Loucy (cell line): ENCODE data around the gene GPRC5A.

Experiments used
- H2AFZ ChIP-seq: fragments of 200-600 bp; sonication (generic); 2 replicates; pipeline ENCODE4 v1.6.0; 2016; ENCODE audit warnings: antibody characterized with exemption, mild to moderate bottlenecking, low read length, moderate library complexity
- H3F3A ChIP-seq: fragments of 200-600 bp; 2 replicates; pipeline ENCODE4 v1.6.0; 2016; ENCODE audit warnings: antibody characterized with exemption, low read depth, mild to moderate bottlenecking
- H3K27me3 ChIP-seq: fragments of 200-600 bp; sonication (generic); 2 replicates; pipeline ENCODE4 v1.6.1; 2014; ENCODE audit warnings: low read length, mild to moderate bottlenecking; ENCODE audit not compliant: insufficient read depth, poor library complexity, severe bottlenecking
- H3K36me3 ChIP-seq: fragments of 200-600 bp; sonication (generic); 2 replicates; pipeline ENCODE4 v1.6.1; 2016; ENCODE audit warnings: low read length; ENCODE audit not compliant: insufficient read depth
- H3K4me1 ChIP-seq: fragments of 200-600 bp; sonication (generic); 2 replicates; pipeline ENCODE4 v1.5.1; 2014; ENCODE audit warnings: low read length, mild to moderate bottlenecking; ENCODE audit not compliant: insufficient read depth, poor library complexity, severe bottlenecking
- H3K4me2 ChIP-seq: fragments of 200-600 bp; sonication (generic); 2 replicates; pipeline ENCODE4 v1.6.0; 2014; ENCODE audit warnings: antibody characterized with exemption, low read length, low read depth, mild to moderate bottlenecking; ENCODE audit not compliant: poor library complexity, severe bottlenecking
- H3K4me3 ChIP-seq: fragments of 200-600 bp; sonication (generic); 2 replicates; pipeline ENCODE4 v1.5.1; 2014; ENCODE audit warnings: low read length, mild to moderate bottlenecking, mixed read lengths; ENCODE audit not compliant: poor library complexity, severe bottlenecking
- H3K79me2 ChIP-seq: fragments of 200-600 bp; sonication (generic); 2 replicates; pipeline ENCODE4 v1.6.1; 2014; ENCODE audit warnings: low read length; ENCODE audit not compliant: insufficient read depth
- H3K9ac ChIP-seq: fragments of 200-600 bp; sonication (generic); 2 replicates; pipeline ENCODE4 v1.6.0; 2014; ENCODE audit warnings: mild to moderate bottlenecking, low read depth, low read length, moderate library complexity; ENCODE audit not compliant: poor library complexity, severe bottlenecking
- H3K9me2 ChIP-seq: fragments of 200-600 bp; sonication (generic); replicated peaks from 2 replicates; pipeline ENCODE4 v1.6.1; 2016; ENCODE audit warnings: low read depth, low read length, mixed read lengths
- H3K9me3 ChIP-seq: fragments of 200-600 bp; sonication (generic); 2 replicates; pipeline ENCODE4 v1.6.1; 2014; ENCODE audit warnings: mild to moderate bottlenecking, antibody characterized with exemption, low read length, low read depth; ENCODE audit not compliant: insufficient read depth
- H4K20me1 ChIP-seq: fragments of 200-600 bp; sonication (generic); 2 replicates; pipeline ENCODE4 v1.6.0; 2014; ENCODE audit warnings: antibody characterized with exemption, low read length, mild to moderate bottlenecking; ENCODE audit not compliant: insufficient read depth, poor library complexity, severe bottlenecking
- EZH2phosphoT487 ChIP-seq: fragments of 200-600 bp; IDR thresholded peaks from 2 replicates; pipeline ENCODE4 v1.6.1; 2018; ENCODE audit warnings: antibody characterized with exemption, mild to moderate bottlenecking, moderate library complexity, borderline replicate concordance
- TF ChIP-seq, protein P1 (sequence below): fragments of 200-600 bp; sonication (generic); conservative IDR thresholded peaks from 2 replicates; pipeline ENCODE4 v1.5.1; 2014; ENCODE audit warnings: mild to moderate bottlenecking, antibody characterized with exemption, low read length

Gene GPRC5A

DNA sequence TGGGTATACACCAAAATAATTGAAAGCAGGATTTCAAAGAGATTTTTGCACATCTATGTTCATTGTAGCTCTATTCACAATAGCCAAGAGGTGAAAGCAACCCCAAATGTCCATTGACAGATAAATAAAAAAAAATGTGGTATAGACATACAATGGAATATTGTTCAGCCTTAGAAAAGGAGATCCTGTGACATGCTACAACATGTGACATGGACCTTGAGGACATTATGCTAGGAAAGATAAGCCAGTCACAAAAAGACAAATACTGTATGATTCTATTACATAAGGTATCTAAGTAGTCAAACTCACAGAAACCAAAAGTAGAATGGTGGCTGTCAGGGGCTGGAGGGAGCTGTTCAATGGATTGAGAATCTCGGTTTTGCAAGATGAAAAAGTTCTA, 48.5 kb downstream of the GPRC5A start:
- peaks cover 13% of the 10 kb centered on the region for H3K4me1 ChIP-seq
- H3K4me3 ChIP-seq = no peak overlapping the region
- no peaks in the 10 kb centered on the region for H3K9me3 ChIP-seq
- no peak overlapping the region for H3K4me2 ChIP-seq
- H3K79me2 ChIP-seq = no peaks in the 10 kb centered on the region
- TF ChIP-seq, protein P1, sequence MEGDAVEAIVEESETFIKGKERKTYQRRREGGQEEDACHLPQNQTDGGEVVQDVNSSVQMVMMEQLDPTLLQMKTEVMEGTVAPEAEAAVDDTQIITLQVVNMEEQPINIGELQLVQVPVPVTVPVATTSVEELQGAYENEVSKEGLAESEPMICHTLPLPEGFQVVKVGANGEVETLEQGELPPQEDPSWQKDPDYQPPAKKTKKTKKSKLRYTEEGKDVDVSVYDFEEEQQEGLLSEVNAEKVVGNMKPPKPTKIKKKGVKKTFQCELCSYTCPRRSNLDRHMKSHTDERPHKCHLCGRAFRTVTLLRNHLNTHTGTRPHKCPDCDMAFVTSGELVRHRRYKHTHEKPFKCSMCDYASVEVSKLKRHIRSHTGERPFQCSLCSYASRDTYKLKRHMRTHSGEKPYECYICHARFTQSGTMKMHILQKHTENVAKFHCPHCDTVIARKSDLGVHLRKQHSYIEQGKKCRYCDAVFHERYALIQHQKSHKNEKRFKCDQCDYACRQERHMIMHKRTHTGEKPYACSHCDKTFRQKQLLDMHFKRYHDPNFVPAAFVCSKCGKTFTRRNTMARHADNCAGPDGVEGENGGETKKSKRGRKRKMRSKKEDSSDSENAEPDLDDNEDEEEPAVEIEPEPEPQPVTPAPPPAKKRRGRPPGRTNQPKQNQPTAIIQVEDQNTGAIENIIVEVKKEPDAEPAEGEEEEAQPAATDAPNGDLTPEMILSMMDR = no peak
- no peak for TF ChIP-seq EZH2phosphoT487
- H3K36me3 ChIP-seq = no peaks in the 10 kb centered on the region
- no peaks in the 10 kb centered on the region for H4K20me1 ChIP-seq
- no peaks in the 10 kb centered on the region for H3K27me3 ChIP-seq
- no peak overlapping the region for H3K9ac ChIP-seq
- no peaks in the 10 kb centered on the region for H3F3A ChIP-seq
- no peaks in the 10 kb centered on the region for H3K9me2 ChIP-seq
- H2AFZ ChIP-seq = no peak overlapping the region

DNA sequence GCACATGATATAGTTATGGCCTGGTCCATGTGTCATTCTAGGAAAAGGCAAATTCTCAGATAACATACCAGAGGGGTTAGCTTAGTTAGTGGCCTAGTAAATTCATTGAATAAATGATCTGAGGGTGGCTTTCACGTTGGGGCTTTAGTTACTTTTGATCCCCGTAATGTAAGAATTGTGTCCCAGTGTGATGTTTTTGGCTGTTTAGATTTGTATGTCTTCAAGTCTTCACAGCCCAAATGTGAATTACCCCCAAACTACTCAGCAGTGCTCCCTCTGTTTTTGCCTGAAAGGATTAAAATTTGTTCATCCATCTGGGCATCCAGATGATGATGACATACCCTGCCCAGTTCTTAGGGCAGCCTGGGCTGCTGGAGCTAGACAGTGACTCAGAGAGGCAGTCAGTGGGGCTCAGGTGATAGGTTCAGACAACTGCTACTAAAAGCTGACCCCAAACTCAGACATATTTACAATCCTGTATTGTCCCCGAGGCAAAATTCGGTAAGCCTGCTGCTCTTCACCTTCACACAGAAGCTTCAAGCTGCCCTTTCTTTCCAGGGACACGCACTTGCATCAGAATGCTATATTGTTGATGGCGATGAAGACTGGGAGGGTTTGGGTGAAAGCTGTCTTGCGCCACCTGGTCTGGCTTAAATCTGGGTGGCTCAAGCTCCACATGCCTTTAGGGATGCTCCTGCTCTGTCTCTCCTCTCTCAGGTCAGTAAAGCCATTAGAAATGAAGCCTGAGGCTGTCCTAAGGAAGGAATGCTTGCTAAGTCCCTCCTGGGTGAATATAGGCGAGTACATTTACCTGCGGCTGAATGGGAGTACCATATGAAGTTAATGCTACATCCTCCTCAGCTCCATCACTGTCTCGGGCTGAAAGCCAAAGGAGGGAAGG, 50.3 kb downstream of the GPRC5A start:
- no peaks in the 10 kb centered on the region for H3K9me3 ChIP-seq
- no peaks in the 10 kb centered on the region for H3K79me2 ChIP-seq
- no peak overlapping the region for H3K9ac ChIP-seq
- no peaks in the 10 kb centered on the region for H4K20me1 ChIP-seq
- H3F3A ChIP-seq = no peaks in the 10 kb centered on the region
- H3K9me2 ChIP-seq = no peaks in the 10 kb centered on the region
- TF ChIP-seq, protein P1 = no peak
- no peak for TF ChIP-seq EZH2phosphoT487
- H3K4me3 ChIP-seq = no peak overlapping the region
- no peaks in the 10 kb centered on the region for H3K27me3 ChIP-seq
- H3K36me3 ChIP-seq = no peaks in the 10 kb centered on the region
- H3K4me2 ChIP-seq = no peak overlapping the region
- H3K4me1 ChIP-seq = peaks cover 13% of the 10 kb centered on the region
- H2AFZ ChIP-seq = no peak overlapping the region

DNA sequence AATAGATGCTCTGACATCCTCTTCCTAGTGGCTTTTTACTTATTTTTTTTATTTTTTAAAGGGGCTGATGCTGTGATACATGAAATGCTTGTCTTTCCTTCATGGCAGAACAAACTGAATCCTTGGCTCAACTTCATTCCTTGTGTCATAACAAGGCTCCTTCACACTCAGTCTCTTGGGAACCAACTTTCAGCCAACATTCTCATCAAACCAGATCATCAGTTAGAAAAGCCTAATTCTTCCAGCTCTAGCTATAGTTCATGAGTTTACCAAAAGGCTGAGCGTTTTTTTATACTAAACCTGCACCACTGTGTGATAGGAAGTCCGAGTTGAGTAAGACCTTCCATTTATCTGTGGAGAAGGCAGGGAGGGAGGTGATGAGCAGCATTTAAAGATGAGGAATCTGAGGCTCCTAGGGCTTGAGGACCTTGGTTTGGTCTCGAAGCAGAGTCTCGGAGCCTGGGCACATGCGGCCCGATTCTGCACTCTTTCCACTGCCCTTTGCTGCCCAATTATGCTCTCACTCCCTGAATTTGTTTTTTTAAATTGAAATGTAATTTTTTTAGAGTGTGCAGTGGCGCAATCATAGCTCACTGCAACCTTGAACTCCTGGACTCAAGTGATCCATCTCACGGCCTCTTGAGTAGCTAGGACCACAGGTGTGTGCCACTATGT, 52.4 kb downstream of the GPRC5A start:
- no peaks in the 10 kb centered on the region for H3K79me2 ChIP-seq
- H3K27me3 ChIP-seq = no peaks in the 10 kb centered on the region
- no peak for TF ChIP-seq EZH2phosphoT487
- TF ChIP-seq, protein P1 = no peak
- no peak overlapping the region for H3K4me2 ChIP-seq
- H3K9me2 ChIP-seq = no peaks in the 10 kb centered on the region
- H3K9ac ChIP-seq = no peak overlapping the region
- H2AFZ ChIP-seq = no peak overlapping the region
- no peaks in the 10 kb centered on the region for H3K36me3 ChIP-seq
- no peaks in the 10 kb centered on the region for H3K9me3 ChIP-seq
- no peak overlapping the region for H3K4me3 ChIP-seq
- H4K20me1 ChIP-seq = no peaks in the 10 kb centered on the region
- peaks cover 9% of the 10 kb centered on the region for H3K4me1 ChIP-seq
- H3F3A ChIP-seq = no peaks in the 10 kb centered on the region
